Left cardiac atrium (tissue), 4 donors: ENCODE results near the gene ITIH1. TPM values are rescaled to one million over a fixed set of nuclear protein-coding genes. Genes with fewer than 3 reads are reported as not detected.

Experiments
- ATAC-seq, 2 donors: fragments of 200-7000 bp; cut with Tn5 transposase; one replicate each; pipeline ENCODE4 v1.9.1; 2020; ENCODE audit warnings: mild to moderate bottlenecking in 2 of 2, moderate library complexity in 2 of 2
- DNase-seq: peaks from one replicate; pipeline ENCODE4 v3.0.0-alpha.2; 2020
- intact Hi-C, 2 donors: fragments of 100-400 bp; cut with DNase I; formaldehyde crosslinking; loops; one replicate each; pipeline versions ENCODE4 v1.14.1 to v1.15.1; 2022 to 2023
- total RNA-seq, 2 donors: library from RNA; stranded (reverse); fragmentation: NEBNext Ultra II Directional; extraction: Animal tissue kit (Norgen Biotek cat#: 25700); gene quantifications; one replicate each; pipeline ENCODE4 v1.2.1, GENCODE V29; 2021
- donor health status: DM: no; HTN: yes; CAD: no.
- donor health status: DM: no; HTN: yes; CAD: no; lungs with severe emphysema.
- donor health status: DM: yes; HTN: yes; CAD: no.
- donor health status: Dilated cardiomyopathy.

The ITIH1 gene
- total RNA-seq, 2 donors from 2014 or later, result not detected

- ATAC-seq, result no peak
- DNase-seq, result no peak
- intact Hi-C loops, result no loop called here
These were observed 28.1 kb downstream of the ITIH1 start for GRCh38 chr3:52805270-52806039.

GRCh38 chr3:52809149-52809548, 31.8 kb downstream of the ITIH1 start:
- intact Hi-C loops, result no loop called here
- ATAC-seq (no peak), DNase-seq (no peak)

GRCh38 chr3:52809662-52810377, 32.4 kb downstream of the ITIH1 start:
- ATAC-seq (no peak), DNase-seq (no peak)
- intact Hi-C loops, result no loop called here

- DNase-seq (no peak), ATAC-seq (no peak)
- intact Hi-C loops, result no loop called here
These were observed 33.5 kb downstream of the ITIH1 start for GRCh38 chr3:52810923-52811322.

- intact Hi-C loops, result no loop called here
- ATAC-seq, result no peak
- DNase-seq, result no peak
These were observed 34.1 kb downstream of the ITIH1 start for GRCh38 chr3:52811452-52812011.

GRCh38 chr3:52813810-52814209, 36.4 kb downstream of the ITIH1 start:
- no peak for ATAC-seq

GRCh38 chr3:52816199-52816598, 38.8 kb downstream of the ITIH1 start:
- intact Hi-C loops, result no loop called here
- no peak for ATAC-seq
- DNase-seq, result no peak

More at GRCh38 chr3:52813810-52814209, 36.4 kb downstream of the ITIH1 start:
- no peak for DNase-seq
- intact Hi-C loops, result no loop called here

GRCh38 chr3:52816654-52817053, 39.3 kb downstream of the ITIH1 start:
- no peak for ATAC-seq

GRCh38 chr3:52817221-52817620, 39.8 kb downstream of the ITIH1 start:
- DNase-seq, result no peak
- intact Hi-C loops, result no loop called here
- ATAC-seq, result no peak

More at GRCh38 chr3:52816654-52817053, 39.3 kb downstream of the ITIH1 start:
- intact Hi-C loops, result no loop called here
- no peak for DNase-seq

GRCh38 chr3:52817860-52818259, 40.5 kb downstream of the ITIH1 start:
- intact Hi-C loops, result no loop called here
- no peak for DNase-seq
- ATAC-seq, result no peak

GRCh38 chr3:52819936-52820335, 42.5 kb downstream of the ITIH1 start:
- DNase-seq (no peak), ATAC-seq (no peak)
- intact Hi-C loops, result no loop called here

GRCh38 chr3:52820736-52821135, 43.3 kb downstream of the ITIH1 start:
- DNase-seq, result no peak

GRCh38 chr3:52822363-52822762, 45.0 kb downstream of the ITIH1 start:
- ATAC-seq, result no peak
- intact Hi-C loops, result no loop called here

More at GRCh38 chr3:52820736-52821135, 43.3 kb downstream of the ITIH1 start:
- ATAC-seq, result no peak
- intact Hi-C loops, result no loop called here

GRCh38 chr3:52824037-52824436, 46.6 kb downstream of the ITIH1 start:
- ATAC-seq (no peak), DNase-seq (no peak)
- intact Hi-C loops, result no loop called here

More at GRCh38 chr3:52822363-52822762, 45.0 kb downstream of the ITIH1 start:
- DNase-seq, result no peak

- DNase-seq (no peak), ATAC-seq (no peak)
- intact Hi-C loops, result no loop called here
These were observed 50.0 kb downstream of the ITIH1 start for GRCh38 chr3:52827441-52827840.

- DNase-seq (no peak), ATAC-seq (no peak)
- intact Hi-C loops, result no loop called here
These were observed 50.5 kb downstream of the ITIH1 start for GRCh38 chr3:52827866-52828376.

GRCh38 chr3:52829482-52829881, 52.1 kb downstream of the ITIH1 start:
- intact Hi-C loops, result no loop called here
- DNase-seq, result no peak
- no peak for ATAC-seq

- DNase-seq, result no peak
- no peak for ATAC-seq
- intact Hi-C loops, result loop anchor here in 1 of 2 donors (5.0 kb wide), 1 partner anchor 58 kb away; the partner anchor contains the start of gene NEK4
These were observed 52.6 kb downstream of the ITIH1 start for GRCh38 chr3:52829906-52830463.

- ATAC-seq (no peak), DNase-seq (no peak)
- intact Hi-C loops, result loop anchor here in 1 of 2 donors (5.0 kb wide), 1 partner anchor 58 kb away; the partner anchor contains the start of gene NEK4
These were observed 53.3 kb downstream of the ITIH1 start, which contains the start of gene ITIH4 for GRCh38 chr3:52830535-52831258. Gene ITIH4, minus strand, starts transcription at chr3:52830672. Its CDS starts 30 bp downstream, at chr3:52830642.
